GM12873 (cell line): ENCODE data around the gene MAP2K6.

Experiments
- TF ChIP-seq, protein P1 (sequence below): IDR thresholded peaks from 2 replicates; pipeline ENCODE4 v1.5.1; 2012; ENCODE audit warnings: low read depth, mild to moderate bottlenecking, moderate library complexity, low read length, control low read depth; ENCODE audit not compliant: insufficient read depth; ENCODE audit errors: missing control alignments

Gene MAP2K6

DNA sequence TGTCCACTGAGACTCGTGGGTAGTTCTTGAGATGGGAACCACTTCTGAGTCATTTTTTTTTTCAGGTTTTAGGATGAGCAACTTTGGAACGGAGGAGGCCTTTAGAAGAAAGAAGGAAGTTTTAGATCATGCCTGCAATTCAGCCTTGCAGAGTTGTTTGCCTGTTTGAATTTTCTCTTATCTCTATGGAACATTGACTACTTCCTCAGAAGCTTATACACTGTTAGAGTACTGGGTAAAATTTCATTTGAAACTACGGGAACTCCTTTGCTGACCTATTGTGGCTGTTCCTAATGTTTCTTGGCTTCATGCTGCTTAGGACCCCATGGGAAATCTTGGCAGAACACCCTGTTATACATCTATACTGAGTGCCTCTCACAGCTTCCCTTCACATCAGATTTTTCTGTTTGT, 70.8 kb downstream of the MAP2K6 start:
- TF ChIP-seq, protein P1, sequence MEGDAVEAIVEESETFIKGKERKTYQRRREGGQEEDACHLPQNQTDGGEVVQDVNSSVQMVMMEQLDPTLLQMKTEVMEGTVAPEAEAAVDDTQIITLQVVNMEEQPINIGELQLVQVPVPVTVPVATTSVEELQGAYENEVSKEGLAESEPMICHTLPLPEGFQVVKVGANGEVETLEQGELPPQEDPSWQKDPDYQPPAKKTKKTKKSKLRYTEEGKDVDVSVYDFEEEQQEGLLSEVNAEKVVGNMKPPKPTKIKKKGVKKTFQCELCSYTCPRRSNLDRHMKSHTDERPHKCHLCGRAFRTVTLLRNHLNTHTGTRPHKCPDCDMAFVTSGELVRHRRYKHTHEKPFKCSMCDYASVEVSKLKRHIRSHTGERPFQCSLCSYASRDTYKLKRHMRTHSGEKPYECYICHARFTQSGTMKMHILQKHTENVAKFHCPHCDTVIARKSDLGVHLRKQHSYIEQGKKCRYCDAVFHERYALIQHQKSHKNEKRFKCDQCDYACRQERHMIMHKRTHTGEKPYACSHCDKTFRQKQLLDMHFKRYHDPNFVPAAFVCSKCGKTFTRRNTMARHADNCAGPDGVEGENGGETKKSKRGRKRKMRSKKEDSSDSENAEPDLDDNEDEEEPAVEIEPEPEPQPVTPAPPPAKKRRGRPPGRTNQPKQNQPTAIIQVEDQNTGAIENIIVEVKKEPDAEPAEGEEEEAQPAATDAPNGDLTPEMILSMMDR = no peak

DNA sequence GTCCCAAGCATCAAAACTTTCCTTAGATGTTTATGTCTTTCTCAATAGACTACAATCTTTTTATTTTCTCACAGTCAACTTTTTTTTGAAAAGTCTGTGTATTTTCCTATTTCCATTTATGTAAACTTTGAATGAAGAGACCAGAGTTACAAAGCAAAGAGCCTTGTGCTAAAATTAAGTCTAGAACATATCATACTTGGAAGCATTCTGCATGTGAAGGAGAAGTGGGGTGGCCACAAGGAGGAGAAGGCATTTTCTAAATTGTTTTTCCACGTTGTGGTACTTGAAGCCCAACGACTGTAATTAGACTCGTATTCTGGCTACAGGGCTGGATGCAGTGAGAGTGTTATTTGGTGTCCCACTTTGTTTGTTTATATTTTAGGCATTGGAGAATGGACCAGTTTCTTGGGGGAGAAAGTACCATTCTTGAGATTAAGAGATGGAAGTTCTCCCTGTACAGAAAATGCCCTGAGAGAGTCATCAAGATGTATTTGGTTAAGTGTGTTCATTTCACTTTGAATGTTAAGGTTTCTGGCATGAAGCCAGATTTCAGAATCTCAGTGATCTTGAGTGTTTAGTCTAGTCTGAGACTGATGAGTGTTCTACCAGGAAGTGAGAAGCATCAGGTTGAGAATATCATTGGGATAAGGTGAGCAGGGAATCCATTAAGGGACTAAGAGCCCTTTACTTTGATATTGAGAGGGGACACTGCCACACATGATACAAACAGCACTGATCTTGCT, 71.6 kb downstream of the MAP2K6 start:
- TF ChIP-seq, protein P1 = no peak

DNA sequence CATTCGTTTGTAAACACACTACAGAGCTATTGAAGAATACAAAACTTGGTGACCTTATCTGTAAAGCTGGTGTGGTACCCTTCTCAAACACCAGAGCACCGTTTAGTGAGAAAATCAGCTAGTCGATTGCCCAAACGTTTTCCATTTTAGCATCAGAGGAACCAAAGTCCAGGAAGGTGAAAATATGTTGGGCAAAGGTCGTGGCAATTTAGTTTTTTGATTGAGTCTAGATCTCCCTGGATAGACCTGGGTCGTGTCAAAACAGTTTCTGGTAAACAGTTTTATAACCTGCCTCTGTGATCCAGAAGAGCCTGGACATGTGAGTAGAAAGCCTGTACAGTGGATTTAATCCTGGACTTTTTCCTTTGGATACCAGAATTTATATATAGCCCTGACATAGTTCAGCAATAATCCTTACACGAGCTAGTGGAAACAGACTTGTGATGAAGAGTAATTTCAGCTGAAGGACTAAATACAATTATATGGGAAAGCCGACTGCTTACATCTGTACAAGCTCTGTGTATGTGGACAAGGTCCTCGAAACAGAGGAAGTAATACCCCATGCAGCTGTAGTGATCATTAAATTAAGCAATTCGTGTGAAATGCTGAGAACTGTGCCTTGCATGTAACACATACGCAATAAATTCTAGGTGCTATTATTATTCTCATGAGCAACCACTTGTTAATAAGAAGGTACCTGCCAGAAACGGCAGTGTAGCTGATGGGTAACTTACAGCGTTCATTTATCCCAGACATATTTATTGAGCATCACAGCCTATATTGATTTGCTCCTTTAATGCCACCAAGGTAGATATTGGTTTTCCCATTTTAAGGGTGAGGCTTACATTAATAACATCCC, 72.5 kb downstream of the MAP2K6 start:
- TF ChIP-seq, protein P1 = no peak

DNA sequence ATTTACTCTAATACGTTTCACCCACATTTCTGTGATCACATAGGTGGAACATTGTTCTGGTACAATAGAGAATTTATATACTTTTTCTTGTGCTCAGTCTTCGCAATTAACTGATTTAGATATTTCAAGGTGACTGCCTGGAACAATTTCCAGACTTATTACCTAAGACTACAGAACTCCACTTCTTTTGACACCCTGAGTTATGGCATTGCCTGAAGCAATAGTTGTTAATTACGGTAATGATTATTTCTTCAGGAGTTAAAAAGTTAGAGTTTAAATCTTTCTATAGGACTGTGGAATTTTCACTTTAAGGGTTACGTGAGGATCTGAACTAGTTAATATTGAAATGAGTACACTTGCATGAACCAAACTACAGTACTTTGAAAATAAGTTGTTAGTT, 74.8 kb downstream of the MAP2K6 start:
- TF ChIP-seq, protein P1 = no peak

DNA sequence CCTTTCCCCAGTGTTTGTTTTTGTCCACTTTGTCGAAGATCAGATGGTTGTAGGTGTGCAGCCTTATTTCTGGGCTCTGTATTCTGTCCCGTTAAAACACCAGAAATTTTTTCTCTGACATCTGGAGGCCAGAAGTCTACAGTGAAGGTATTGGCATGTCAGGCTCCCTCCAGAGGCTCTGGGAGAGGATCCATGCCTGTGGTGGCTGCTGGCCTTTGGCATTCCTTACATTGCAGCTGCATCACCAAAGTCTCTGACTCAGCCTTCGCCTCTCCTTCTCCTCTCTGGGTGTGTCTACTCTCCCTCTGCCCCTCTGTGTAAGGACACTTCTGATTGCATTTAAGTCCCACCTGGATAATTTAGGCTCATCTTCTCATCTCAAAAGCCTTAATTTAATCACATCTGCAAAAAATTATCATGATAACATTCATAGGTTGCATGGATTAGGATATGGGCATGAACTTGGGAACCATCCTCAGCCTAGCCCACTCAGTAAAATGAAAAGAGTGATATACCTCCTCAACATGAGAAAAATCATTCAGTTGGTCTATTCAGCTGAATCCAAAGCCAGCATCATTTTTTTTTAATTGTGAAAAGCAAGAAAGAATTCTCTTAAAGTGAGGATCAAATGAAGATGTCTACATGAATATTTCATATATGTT, 78.0 kb downstream of the MAP2K6 start:
- TF ChIP-seq, protein P1 = no peak

DNA sequence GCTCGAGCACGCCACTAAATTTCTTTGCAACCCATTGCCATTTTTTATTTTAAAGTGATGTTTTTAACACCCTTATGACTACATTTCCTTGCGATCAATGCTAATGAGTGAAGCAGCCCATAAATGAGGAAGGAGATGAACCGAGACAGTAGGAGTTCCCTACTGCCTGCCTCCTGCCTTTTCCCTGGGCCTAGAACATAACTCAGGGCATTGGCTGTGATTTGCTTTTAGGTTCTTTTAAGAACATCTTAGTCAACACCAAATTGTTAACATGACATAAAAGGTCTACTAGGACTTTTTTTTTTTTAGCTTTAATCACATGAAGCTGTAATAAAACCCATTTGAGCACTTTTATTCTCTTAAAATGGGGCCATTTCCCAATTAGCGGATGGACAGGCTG, 81.3 kb downstream of the MAP2K6 start:
- TF ChIP-seq, protein P1 = no peak

DNA sequence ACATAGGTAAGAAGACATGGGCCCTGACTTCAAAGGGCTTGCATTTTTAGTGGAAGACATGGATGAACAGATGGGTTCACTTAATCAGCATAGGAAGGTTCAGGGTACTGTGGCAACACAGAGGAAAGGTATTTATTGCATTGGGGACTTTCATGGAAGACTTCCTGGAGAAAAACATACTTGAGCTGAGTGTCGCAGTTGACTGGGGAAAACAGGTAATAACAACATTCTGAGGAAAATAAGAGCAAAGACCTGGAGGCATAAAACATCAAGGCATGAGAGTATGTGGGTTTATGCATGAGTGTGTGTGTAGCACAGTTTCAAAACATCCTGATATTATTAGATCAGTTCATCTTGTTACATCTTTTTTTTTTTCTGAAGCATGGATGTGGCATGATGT, 82.7 kb downstream of the MAP2K6 start:
- TF ChIP-seq, protein P1 = no peak
